Omental fat pad (tissue), 4 donors: Measurements from ENCODE around the gene PRSS33. TPM values are rescaled to one million over a fixed set of nuclear protein-coding genes. Genes with fewer than 3 reads are reported as not detected.

Experiments
- ATAC-seq: fragments of 150-250 bp; one replicate; pipeline ENCODE4 v1.9.1; 2016; ENCODE audit warnings: mild to moderate bottlenecking, moderate library complexity; ENCODE audit not compliant: low FRiP score
- DNase-seq: peaks from one replicate; pipeline ENCODE4 v3.0.0-alpha.2; 2019; ENCODE audit warnings: low spot score
- total RNA-seq, 4 donors: library from RNA; depleted of rRNA; stranded (reverse); fragments of >200 nt; gene quantifications; one replicate each; pipeline ENCODE4 v1.1.0, GENCODE V29; 2016
- TF ChIP-seq, protein P1 (sequence below), 3 donors: fragments of 450-650 bp; IDR thresholded peaks; one replicate each; pipeline ENCODE4 v1.5.1; 2016 to 2017; ENCODE audit warnings: antibody characterized with exemption in 3 of 3, mild to moderate bottlenecking in 3 of 3, moderate library complexity in 2 of 3

Gene PRSS33
- total RNA-seq, 4 donors from 2014 or later, result not detected

DNA sequence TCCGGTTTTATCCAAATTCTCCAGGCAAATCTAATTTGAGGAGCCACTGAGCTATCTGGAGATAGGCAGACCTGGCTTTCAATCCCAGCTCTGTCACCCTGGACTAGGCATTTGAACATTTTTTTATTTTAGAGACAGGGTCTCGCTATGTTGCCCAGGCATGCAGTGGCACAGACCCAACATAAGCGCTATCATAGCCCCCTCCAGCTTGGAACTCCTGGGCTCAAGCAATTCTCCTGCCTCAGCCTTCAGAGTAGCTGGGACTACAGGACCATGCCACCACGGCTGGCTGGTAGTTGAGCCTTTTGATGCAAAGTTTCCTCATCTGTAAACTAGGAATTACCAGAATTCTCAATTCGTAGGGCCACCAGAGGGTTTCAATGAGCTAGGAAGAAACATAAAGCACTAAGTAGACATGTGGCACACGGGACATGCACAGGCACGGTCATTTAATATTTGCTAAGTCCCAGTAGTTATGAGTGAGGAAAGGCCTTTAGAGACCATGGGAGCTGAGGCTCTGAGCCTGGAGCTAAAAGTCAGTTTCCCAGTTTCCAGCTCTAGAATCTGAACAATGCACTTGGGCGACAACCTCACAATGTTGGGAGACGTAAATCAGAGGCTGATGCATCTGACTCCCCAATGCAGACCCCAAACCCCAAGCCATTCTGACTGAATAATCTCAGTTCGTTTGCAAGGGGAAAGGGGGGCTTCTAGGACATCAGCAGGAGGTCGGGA lies 11.4 kb downstream of the PRSS33 start:
- ATAC-seq (no peak), DNase-seq (no peak)
- TF ChIP-seq, protein P1, sequence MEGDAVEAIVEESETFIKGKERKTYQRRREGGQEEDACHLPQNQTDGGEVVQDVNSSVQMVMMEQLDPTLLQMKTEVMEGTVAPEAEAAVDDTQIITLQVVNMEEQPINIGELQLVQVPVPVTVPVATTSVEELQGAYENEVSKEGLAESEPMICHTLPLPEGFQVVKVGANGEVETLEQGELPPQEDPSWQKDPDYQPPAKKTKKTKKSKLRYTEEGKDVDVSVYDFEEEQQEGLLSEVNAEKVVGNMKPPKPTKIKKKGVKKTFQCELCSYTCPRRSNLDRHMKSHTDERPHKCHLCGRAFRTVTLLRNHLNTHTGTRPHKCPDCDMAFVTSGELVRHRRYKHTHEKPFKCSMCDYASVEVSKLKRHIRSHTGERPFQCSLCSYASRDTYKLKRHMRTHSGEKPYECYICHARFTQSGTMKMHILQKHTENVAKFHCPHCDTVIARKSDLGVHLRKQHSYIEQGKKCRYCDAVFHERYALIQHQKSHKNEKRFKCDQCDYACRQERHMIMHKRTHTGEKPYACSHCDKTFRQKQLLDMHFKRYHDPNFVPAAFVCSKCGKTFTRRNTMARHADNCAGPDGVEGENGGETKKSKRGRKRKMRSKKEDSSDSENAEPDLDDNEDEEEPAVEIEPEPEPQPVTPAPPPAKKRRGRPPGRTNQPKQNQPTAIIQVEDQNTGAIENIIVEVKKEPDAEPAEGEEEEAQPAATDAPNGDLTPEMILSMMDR (IDR thresholded peaks at IDR 0.05), result no peak

DNA sequence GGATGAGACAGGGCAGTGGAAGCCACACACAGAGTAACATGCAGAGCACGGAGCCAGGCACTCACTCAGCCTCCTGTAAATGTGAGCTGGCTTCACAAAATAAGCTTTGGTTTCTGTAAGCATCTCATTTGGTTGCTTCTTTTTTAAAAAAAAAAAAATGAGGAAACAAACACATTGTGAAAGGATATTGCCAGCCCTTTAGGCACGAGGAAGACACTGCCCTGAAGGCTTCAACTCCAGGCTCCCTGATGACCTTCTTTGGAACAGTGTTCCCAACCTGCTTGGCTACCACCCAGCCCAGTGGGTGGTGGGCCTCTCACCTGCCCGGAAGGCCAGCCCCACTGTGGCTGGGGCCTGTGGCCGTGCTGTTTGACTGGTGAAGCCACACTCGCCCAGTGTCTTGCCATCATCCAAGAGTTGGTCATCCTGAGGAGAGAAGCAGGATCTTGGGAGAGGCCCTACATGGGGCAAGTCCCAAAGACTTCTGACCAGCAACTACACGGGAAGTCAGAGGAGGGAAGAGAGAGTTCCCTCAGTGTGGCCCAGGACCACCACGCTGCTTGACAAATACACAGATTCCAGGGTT lies 12.1 kb downstream of the PRSS33 start:
- TF ChIP-seq, protein P1 (IDR thresholded peaks at IDR 0.05), result no peak
- ATAC-seq (no peak), DNase-seq (no peak)

DNA sequence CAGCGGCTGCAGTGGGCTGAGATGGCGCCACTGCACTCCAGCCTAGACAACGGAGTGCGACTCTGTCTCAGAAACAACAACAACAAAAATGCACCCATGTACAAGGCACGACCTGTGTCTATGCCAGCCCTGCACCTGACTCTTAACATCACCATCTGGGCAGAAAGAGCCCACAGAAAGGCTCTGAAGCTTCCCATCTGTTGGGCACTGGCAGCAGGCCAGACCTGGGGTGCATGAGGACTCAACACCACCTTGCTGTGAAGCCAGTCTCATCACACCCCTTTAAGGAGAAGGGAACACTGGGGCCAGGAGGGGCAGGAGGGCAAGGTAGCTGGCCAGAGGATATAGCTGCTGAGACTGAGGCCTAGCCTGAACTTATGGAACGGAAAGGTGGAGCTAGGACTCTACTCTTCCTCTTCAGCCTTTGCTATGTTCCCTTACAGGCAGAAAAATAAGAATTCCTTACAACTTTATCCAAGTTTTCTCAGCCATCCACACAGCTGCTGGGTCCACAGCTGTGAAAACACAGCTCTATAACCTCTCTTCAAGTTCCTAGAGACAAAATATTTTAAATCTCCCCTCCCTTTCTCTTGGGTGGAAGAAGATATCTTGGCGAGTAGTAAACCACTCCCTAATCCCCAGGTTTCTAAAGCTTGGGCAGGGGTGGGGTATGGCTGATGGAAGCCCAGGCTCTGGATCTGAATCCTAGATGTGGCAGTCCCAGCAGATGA lies 13.0 kb downstream of the PRSS33 start:
- TF ChIP-seq, protein P1 (IDR thresholded peaks at IDR 0.05), result no peak
- DNase-seq (no peak), ATAC-seq (no peak)

DNA sequence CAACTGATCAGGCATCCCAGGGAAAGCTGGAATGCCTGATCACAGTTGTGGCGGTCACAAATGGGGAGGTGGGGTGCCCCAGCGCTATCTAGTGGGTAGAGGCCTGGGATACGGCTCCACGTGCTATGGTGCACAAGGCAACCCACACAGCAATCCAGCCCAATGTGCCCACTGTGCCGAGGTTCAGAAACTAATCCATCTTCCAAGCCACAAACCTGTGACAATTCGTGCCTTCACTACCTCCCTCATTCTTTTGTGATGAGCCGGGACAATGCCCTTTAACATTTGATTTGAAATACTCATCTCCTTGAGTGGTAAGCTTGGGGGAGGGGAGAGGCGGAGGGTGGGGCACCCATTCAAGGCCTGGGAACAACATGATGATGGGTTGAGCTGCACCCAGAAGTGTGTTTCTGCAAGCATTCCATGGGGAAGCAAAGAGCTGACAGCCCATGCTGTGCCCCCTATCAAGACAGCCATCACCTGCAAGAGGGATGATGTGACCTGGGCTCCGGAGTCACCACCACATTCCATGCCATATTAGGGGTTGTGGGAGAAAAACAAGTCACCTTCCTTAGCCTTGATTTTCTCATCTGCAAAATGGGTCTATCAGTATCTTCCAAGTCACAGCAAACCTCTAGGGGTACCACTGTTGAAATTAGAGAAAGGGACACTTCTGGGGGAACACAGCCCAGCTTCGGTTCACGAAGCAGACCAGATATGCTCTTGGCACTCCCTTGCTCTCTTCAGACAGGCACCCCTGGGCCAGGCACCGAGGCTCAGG lies 14.0 kb downstream of the PRSS33 start:
- ATAC-seq, result no peak
- TF ChIP-seq, protein P1 (IDR thresholded peaks at IDR 0.05), result no peak
- DNase-seq, result no peak

DNA sequence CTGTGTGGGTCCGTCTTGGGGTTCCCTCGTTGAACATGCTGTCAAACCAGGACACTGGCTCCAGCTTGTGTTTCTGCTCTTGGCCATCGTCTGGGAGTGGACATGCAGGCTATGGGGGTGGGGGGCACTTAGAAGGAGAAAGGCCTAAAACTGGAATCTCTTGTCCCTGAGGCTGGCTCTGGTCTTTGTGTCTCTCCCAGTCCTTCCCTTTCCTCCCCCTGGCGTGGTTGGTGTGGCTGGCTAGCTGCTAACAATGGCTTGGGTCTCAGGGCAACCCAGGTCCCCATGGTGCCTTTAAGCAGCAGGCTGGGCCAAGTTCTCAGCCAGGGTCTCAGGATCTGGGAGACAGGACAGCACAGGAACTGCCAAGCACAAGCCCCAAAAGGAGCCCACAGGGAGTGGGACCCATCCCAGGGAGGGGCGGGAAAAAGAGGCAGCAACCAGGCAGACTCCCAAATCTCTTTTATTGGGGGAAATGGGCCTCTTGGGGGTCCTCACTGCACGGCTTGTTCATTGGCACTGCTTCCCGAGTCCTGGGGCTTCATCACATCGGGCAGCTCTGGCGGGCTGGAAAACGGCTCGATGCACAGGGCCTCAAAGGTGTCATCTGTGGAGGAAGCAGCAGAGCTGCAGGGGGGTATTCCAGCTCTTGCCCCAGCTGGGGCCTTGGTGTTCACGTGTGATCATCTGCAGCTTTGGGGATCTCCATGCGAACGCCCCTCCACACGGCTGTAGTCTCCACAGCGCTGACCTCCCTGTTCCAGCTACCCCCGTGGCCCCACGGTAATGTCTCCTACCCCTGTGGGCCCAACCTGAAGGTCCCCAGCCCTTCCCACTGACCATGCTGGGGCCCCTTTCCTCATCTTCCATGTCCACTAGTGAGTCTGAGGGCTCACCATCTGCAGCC lies 15.6 kb downstream of the PRSS33 start:
- ATAC-seq, result no peak
- no peak for DNase-seq
- TF ChIP-seq, protein P1 (IDR thresholded peaks at IDR 0.05), result no peak
